HEK293 (cell line): ENCODE data around the gene NEK10.

Experiments
- CTCF ChIP-seq: fragments of 450-650 bp; formaldehyde crosslinking; IDR thresholded peaks from 2 replicates; pipeline ENCODE4 v1.5.1; 2016; ENCODE audit warnings: missing biosample characterization, missing genetic modification characterization
- ZBTB7A ChIP-seq: fragments of 450-650 bp; formaldehyde crosslinking; IDR thresholded peaks from 2 replicates; pipeline ENCODE4 v1.5.1; 2016; ENCODE audit warnings: low read depth, missing biosample characterization, missing genetic modification characterization
- ZNF433 ChIP-seq: fragments of 450-650 bp; formaldehyde crosslinking; IDR thresholded peaks from 2 replicates; pipeline ENCODE4 v1.5.1; 2016; ENCODE audit warnings: missing biosample characterization, missing genetic modification characterization, low read depth
- ZNF792 ChIP-seq: fragments of 450-650 bp; formaldehyde crosslinking; IDR thresholded peaks from 2 replicates; pipeline ENCODE4 v1.5.1; 2016; ENCODE audit warnings: missing biosample characterization, missing genetic modification characterization
- TF ChIP-seq, protein P1 (sequence below): fragments of 450-650 bp; formaldehyde crosslinking; IDR thresholded peaks from 2 replicates; pipeline ENCODE4 v1.5.1; 2016; ENCODE audit warnings: missing biosample characterization, missing genetic modification characterization

DNA sequence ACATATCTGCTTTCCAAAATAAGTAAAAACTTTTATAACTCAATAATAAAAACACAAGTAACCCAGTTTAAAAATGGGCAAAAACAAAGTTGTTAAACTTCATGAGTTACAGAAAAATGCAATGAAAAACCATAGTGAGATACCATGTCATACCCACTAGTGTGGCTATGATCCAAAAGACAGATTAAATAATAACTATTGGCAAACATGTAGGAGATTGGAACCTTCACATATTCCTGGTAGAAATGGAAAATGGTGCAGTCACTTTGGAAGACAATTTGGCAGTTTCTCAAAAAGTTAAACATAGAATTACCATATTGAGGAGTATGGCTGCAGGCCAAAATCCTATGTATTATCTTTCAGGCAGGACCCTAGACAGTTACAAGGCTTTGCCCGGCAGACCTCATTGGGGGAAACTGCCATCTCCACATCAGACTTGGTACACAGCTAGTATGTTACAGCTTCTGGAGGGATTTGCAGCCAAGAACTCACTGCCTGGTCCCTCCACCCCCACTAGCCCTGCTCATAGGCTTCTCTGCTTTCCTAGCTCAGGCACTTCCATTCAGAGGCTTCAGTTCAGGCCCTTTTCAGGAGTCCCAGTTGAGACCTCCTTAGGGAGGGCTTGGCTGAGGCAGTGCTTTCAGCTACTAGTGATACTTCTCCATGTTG lies 147.8 kb downstream of the NEK10 start:
- TF ChIP-seq, protein P1, sequence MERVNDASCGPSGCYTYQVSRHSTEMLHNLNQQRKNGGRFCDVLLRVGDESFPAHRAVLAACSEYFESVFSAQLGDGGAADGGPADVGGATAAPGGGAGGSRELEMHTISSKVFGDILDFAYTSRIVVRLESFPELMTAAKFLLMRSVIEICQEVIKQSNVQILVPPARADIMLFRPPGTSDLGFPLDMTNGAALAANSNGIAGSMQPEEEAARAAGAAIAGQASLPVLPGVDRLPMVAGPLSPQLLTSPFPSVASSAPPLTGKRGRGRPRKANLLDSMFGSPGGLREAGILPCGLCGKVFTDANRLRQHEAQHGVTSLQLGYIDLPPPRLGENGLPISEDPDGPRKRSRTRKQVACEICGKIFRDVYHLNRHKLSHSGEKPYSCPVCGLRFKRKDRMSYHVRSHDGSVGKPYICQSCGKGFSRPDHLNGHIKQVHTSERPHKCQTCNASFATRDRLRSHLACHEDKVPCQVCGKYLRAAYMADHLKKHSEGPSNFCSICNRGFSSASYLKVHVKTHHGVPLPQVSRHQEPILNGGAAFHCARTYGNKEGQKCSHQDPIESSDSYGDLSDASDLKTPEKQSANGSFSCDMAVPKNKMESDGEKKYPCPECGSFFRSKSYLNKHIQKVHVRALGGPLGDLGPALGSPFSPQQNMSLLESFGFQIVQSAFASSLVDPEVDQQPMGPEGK (tag by site-specific recombination) = no peak
- TF ChIP-seq CTCF (tag by site-specific recombination) (no peak), ZNF792 (tag by site-specific recombination) (no peak), ZNF433 (no peak), ZBTB7A (tag by site-specific recombination) (no peak)
